NCI-H748 treated with DMSO at 0.1 percent for 48 hours (cell line): ENCODE results near the gene THUMPD3.

Experiments
- DNase-seq: peaks from one replicate; lab custom pipeline; 2025; lab: John Stamatoyannopoulos, UW

Gene THUMPD3, protein sequence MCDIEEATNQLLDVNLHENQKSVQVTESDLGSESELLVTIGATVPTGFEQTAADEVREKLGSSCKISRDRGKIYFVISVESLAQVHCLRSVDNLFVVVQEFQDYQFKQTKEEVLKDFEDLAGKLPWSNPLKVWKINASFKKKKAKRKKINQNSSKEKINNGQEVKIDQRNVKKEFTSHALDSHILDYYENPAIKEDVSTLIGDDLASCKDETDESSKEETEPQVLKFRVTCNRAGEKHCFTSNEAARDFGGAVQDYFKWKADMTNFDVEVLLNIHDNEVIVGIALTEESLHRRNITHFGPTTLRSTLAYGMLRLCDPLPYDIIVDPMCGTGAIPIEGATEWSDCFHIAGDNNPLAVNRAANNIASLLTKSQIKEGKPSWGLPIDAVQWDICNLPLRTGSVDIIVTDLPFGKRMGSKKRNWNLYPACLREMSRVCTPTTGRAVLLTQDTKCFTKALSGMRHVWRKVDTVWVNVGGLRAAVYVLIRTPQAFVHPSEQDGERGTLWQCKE

GRCh38 chr3:9362731-9363530, at the start of gene THUMPD3:
TSS of gene THUMPD3 (plus strand) at chr3:9363054. CDS start at chr3:9365069, 2,015 bp downstream.
- DNase-seq: peak; percentile 56

- DNase-seq: no peak
Measured at GRCh38 chr3:9314796-9315195, 48.1 kb upstream of the THUMPD3 start.

GRCh38 chr3:9316881-9317361, 45.9 kb upstream of the THUMPD3 start:
- no peak for DNase-seq

- no peak for DNase-seq
Measured at GRCh38 chr3:9322780-9323179, 40.1 kb upstream of the THUMPD3 start.

DNA sequence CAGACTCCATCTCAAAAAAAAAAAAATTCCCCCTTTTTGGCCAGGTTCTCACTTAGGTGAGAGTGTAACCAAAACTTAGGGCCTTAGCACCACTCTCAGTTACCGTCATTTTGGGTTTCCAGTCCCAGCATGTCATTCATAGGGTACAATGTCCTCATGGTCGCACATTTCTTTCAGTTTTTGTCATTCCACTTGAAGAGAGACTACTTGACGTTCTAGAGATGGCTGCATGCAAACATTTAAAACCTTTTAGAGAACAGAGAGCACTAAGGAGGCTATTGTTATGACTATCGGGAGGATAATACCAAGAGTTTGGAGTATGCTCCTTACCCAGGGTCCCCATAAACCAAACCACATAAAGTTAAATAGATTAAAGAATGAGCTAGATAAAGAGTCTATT, 37.9 kb upstream of the THUMPD3 start:
- no peak for DNase-seq

GRCh38 chr3:9327578-9327977, 35.3 kb upstream of the THUMPD3 start:
- no peak for DNase-seq

GRCh38 chr3:9330166-9330703, 32.6 kb upstream of the THUMPD3 start:
- DNase-seq: no peak

DNA sequence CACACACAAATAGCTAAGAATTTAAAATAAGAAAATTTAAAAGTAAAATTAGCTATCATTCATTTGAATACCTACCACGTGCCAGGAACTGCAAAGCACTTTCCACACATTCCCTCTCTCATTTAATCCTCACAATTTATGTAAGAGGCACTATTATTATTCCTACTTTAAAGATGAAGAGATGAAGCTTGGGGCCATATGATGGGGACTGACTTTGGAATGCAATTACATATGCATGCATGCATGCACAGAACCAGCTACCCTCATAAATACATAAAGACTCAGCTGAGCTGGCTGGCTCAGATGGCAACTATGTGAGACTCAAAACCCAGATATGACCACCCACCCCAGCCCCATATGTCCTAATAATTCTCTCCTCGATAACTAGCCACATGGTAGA, 31.7 kb upstream of the THUMPD3 start:
- DNase-seq: no peak

GRCh38 chr3:9332250-9333030, 30.4 kb upstream of the THUMPD3 start:
- DNase-seq: no peak

DNA sequence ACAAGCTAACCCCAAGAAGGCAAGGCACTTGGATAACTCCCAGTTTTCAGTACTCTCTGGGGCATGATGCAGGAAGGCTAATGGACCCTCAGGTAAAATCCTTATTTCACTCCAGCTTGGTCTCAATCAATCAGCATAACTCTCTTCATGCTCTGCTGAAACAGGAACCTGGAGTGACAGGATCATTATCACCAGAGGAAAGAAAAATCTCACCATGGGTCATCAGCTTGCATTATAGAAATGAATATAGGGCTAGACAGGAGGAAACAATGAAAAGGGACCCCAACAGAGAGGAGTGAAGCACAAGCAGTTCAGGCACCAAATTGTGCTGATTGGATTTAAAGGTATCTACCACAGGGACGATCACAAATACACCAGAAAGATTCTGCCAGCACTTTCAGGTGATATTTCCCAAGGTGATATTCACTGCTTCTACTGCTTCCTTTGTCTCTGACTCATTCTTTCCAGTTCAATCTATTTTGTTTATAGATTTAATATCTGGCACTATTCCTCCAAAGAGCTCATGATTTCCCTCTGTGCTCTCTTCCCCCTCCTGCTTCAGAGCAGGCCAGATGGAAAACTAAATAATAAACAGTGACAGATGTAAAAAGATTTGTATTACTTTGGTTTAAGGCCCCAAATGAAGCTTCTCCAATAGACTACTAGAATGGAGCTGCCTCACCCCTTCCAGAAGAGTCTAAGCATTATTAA, 22.9 kb upstream of the THUMPD3 start:
- DNase-seq: no peak

DNA sequence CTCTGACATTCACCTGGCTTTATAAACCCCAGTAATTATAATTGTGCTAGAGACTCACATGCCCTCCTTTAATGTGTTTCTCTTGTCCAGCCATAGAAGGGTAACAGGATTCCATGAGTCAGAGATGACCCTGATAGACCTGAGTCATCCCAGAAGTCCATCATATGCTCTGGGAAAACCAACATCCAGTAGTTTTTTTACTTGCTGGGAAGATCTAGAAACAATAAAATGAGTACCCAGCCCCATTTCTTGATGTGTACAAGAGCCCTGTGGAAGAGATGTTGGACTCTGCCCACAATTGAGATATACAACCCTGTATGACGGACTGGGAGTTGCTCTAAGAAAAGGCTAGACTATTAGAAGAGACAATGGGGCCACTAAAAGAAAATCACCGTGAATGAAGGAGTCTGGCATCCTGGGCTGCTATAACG, 22.4 kb upstream of the THUMPD3 start:
- DNase-seq: no peak

DNA sequence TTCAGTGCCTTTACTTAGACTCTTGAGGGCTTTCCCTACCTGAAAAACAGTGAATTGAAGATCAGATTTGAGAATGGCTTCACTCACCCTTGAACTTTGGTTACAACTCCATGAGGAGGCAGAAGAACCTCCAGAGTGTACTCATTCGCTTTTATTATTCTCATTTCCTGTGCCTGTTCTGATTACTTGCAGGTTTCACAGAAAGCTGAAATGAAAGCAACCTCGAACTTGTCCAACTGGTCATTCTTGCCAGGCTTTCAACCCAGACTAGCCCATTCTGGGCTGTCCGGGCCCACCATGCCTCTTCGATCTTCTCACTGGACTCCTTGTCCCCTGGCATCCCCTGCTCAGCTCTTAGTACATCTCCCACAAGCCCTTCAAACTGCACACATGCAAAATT, 20.2 kb upstream of the THUMPD3 start:
- no peak for DNase-seq

- DNase-seq: no peak
Measured at GRCh38 chr3:9343115-9343514, 19.7 kb upstream of the THUMPD3 start.

DNA sequence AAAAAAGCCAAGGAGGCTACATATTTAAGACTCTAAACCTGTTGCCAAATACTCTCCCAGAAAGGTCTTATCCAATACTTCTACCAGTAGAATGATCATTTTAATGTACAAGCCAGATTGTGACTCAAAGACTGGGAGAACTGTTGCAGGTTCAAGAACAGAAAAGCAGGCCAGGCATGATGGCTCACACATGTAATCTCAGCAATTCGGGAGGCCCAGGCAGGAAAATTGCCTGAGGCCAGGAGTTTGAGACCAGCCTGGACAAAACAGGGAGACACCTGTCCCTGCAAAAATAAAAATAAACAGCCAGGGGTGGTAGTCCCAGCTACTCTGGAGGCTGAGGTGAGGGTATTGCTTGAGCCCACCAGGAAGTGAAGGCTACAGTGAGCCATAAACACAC, 17.8 kb upstream of the THUMPD3 start:
- DNase-seq: no peak

DNA sequence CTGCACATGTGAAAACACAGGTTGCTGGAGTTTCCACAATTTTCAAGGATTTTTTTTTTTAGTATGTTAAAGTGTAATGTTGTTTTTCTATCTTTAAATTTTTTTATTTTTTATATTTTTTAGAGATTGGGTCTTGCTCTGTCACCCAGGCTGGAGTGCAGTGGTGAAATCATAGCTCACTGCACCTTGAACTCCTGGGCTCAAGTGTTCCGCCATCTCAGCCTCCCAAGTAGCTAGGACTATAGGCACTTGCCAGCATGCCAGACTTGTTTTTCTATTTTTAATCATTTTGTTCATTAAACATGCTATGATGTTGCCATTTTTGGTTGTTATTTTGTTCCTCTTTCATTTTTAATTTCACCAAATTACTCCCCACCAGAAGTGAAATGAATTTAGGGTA, 16.7 kb upstream of the THUMPD3 start:
- DNase-seq: no peak

- DNase-seq: no peak
Measured at GRCh38 chr3:9347081-9347480, 15.8 kb upstream of the THUMPD3 start.

GRCh38 chr3:9347887-9348286, 15.0 kb upstream of the THUMPD3 start:
- DNase-seq: no peak

DNA sequence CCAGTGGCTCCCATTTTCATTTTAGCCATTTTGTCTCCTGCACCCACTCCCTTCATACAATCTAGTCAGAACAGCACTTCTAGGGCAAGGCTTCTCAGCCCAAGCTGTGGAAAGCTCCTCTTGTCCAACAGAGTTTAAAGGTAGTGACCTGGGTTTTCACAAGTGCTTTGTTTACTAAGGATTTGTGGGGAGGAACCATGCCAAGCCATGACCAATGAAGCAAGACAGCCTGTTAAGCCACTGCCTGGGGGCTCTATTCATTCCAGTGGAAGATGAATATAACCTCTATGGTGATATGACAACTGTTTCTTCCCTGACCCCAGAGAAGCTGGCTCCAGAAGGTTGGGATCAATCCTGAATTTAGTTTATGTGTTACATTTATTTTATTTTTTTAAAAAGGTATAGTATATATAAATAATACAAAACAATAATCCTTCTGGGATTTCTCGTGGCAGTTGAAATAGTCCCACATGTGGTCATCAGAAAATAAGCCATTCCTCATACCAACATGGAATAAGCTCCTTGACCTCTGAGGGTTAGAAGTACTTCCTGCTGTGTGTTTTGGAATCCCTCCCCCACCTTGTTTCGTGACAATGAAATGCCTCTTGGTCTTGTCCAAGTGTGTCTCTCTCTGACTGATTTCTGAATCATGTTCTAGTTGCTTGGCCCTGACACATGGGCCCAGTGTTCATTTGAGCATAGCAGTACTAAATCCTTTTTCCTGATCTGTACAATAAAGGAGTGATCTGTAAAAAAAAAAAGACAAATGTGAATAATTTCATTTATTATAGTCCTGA, 13.3 kb upstream of the THUMPD3 start:
- DNase-seq: no peak

DNA sequence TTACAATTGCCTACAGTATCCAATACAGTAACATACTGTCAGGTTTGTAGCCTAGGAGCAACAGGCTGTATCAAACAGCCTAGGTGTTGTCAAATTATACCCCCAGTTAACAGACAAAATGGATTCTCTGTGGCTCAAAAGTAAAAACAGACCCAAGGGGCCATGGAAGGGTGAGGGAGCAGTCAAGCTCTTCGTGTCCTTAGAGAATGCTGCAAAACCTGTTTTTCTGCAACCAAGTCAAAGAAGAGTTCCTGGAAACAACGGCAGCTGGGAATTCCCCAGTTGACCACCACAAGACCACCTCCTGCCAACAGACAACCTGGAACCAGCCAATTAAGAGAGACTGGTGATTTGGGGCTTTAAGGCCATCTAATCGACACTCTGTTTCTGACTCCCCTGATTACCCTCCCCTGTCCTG, 11.1 kb upstream of the THUMPD3 start:
- no peak for DNase-seq
